Stimulated activated naive B cell treated with anti-CD40 and anti-IgM and Interleukin-4, amounts not matched to agents 10 μg/mL and 1 μg/mL and 100 μg/mL, for 72 hours (primary cell): ENCODE data around the gene PEX14.
A peak's percentile ranks its signal among the peaks of the same experiment; 100 is the strongest.
"Not testable (repeated sequence)": the region's sequence is repeated elsewhere in the genome, so short reads cannot be mapped to it uniquely, and the experiment has no call there.

Experiments used
- ATAC-seq, 2 donors: fragments of 150-1000 bp; cut with Tn5 transposase; replicated peaks; 2 replicates each; pipeline ENCODE4 v1.10.0; 2021; ENCODE audit warnings: moderate library complexity in 1 of 2
- DNase-seq: peaks from one replicate; pipeline ENCODE4 v3.0.0; 2021
- H3K27ac Mint-ChIP-seq: one replicate; pipeline ENCODE4 v1.8.0; 2022; ENCODE audit warnings: mild to moderate bottlenecking, mixed read lengths
- H3K27me3 Mint-ChIP-seq, 2 donors: one replicate each; pipeline ENCODE4 v1.8.0; 2022; ENCODE audit warnings: mixed read lengths in 2 of 2
- H3K36me3 Mint-ChIP-seq, 2 donors: one replicate each; pipeline ENCODE4 v1.8.0; 2022; ENCODE audit warnings: mixed read lengths in 2 of 2, mild to moderate bottlenecking in 1 of 2
- H3K4me1 Mint-ChIP-seq, 2 donors: one replicate each; pipeline ENCODE4 v1.8.0; 2022; ENCODE audit warnings: mixed read lengths in 2 of 2, mild to moderate bottlenecking in 1 of 2
- H3K4me3 Mint-ChIP-seq, 2 donors: one replicate each; pipeline ENCODE4 v1.8.0; 2022; ENCODE audit warnings: mild to moderate bottlenecking in 2 of 2, mixed read lengths in 2 of 2, moderate library complexity in 1 of 2
- H3K9me3 Mint-ChIP-seq, 2 donors: one replicate each; pipeline ENCODE4 v1.8.0; 2022; ENCODE audit warnings: mixed read lengths in 2 of 2, mild to moderate bottlenecking in 1 of 2

Gene PEX14

DNA sequence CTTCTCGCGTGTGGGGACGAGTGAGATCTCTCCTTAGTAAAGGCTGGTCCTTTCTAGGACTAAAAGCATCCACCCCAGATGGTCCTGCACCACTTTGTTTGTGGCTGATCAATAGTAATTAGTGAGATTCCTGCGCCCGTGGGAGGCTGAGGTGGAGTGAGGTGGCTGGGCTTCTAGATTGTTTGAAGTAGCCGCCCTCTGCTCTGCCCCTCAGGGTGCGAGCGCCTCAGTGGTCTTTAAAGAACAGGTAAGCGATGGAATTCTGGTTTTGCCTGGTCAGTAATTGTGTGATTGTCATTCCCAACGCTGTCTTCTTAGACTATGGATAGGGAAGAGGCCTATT is 20.7 kb downstream of the PEX14 start:
- Mint-ChIP-seq H3K27ac (peak overlapping the region; percentile 94), H3K4me3 (peak overlapping the region; percentile 84 to 87), H3K27me3 (no peaks in the 10 kb centered on the region), H3K9me3 (no peaks in the 10 kb centered on the region), H3K4me1 (peaks cover 28 to 32% of the 10 kb centered on the region in 2 donors), H3K36me3 (peaks cover 5 to 26% of the 10 kb centered on the region in 2 donors)
- DNase-seq: no peak
- no peak for ATAC-seq

DNA sequence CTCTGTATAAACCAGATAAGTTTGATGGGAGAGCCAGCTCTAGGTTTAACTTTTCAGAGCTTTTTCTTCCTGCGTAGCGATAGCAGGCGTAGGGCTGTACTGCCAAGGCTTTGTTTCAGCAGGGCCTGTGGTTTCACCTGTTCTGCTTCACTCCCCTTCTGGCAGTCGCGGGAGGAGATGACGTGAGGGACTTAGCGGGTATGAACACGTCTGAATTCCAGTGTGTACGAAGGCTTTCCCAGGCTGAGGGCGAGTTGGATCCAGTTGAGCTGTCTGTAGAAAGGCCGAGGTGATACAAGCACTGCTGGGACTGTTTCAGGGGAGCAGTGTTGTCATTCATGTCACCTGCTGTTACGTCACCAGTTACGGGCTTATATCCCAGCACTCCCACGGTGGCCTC is 21.2 kb downstream of the PEX14 start:
- no peak for DNase-seq
- peak overlapping the region; percentile 94 for H3K27ac Mint-ChIP-seq
- H3K4me1 Mint-ChIP-seq: peaks cover 28 to 32% of the 10 kb centered on the region in 2 donors
- H3K36me3 Mint-ChIP-seq: peaks cover 5 to 26% of the 10 kb centered on the region in 2 donors
- no peaks in the 10 kb centered on the region for H3K9me3 Mint-ChIP-seq
- no peak for ATAC-seq
- peak overlapping the region; percentile 25 to 48 for H3K4me3 Mint-ChIP-seq
- no peaks in the 10 kb centered on the region for H3K27me3 Mint-ChIP-seq

- H3K27ac Mint-ChIP-seq: no peak overlapping the region
- H3K4me3 Mint-ChIP-seq: no peak overlapping the region
- DNase-seq (no peak), ATAC-seq (no peak)
- H3K9me3 Mint-ChIP-seq: no peaks in the 10 kb centered on the region
- H3K4me1 Mint-ChIP-seq: peaks cover 28 to 36% of the 10 kb centered on the region in 2 donors
- H3K27me3 Mint-ChIP-seq: no peaks in the 10 kb centered on the region
- H3K36me3 Mint-ChIP-seq: peaks cover 5 to 26% of the 10 kb centered on the region in 2 donors
Observed at GRCh38 chr1:10497109-10497508, 22.4 kb downstream of the PEX14 start.

DNA sequence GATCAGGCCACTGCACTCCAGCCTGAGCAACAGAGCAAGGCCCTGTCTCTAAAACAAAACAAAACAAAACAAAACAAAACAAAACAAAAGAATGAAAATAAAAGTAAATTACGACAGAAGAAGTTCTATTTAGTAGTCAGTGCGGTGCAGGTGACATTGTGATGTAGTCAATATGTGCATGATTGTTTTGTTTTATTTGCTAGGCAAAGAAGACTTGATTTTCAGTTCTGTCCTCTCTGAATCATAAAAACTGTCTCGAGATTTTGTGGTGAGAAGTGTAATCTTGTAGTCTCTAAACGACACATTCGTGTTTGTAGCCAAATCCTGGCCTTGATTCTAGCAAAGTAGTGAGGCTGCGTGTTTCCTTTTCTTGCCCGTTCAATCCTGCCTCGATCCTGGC is 23.5 kb downstream of the PEX14 start:
- no peaks in the 10 kb centered on the region for H3K9me3 Mint-ChIP-seq
- peaks cover 5 to 18% of the 10 kb centered on the region in 2 donors for H3K36me3 Mint-ChIP-seq
- peaks cover 22 to 40% of the 10 kb centered on the region in 2 donors for H3K4me1 Mint-ChIP-seq
- no peak for ATAC-seq
- no peak overlapping the region for H3K4me3 Mint-ChIP-seq
- H3K27ac Mint-ChIP-seq: peak overlapping the region; percentile 31
- no peak for DNase-seq
- H3K27me3 Mint-ChIP-seq: no peaks in the 10 kb centered on the region

DNA sequence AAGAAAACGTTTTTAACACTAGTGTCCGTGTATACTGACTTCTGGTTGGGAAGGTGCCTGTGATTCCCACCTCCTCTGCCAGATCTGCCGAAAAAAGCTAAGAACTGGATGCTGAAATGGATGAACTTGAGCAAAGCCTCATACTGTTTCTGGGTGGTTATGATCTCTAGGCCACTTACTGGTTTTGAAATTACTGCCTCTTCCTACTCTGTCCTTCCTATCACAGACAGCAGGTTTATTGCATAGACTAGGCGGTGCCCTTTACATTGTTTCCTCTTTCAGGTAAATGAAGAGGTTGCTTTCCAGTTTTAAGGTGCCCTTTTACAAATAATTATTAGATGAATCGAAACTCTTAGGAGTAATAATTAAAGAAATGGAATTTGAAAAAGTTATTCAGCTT is 27.5 kb downstream of the PEX14 start:
- H3K36me3 Mint-ChIP-seq: peaks cover 3 to 21% of the 10 kb centered on the region in 2 donors
- no peak for DNase-seq
- no peak overlapping the region for H3K4me3 Mint-ChIP-seq
- no peaks in the 10 kb centered on the region for H3K27me3 Mint-ChIP-seq
- no peak overlapping the region for H3K27ac Mint-ChIP-seq
- peak; percentile 44 to 50 for ATAC-seq
- H3K4me1 Mint-ChIP-seq: peaks cover 5 to 27% of the 10 kb centered on the region in 2 donors
- no peaks in the 10 kb centered on the region for H3K9me3 Mint-ChIP-seq

DNA sequence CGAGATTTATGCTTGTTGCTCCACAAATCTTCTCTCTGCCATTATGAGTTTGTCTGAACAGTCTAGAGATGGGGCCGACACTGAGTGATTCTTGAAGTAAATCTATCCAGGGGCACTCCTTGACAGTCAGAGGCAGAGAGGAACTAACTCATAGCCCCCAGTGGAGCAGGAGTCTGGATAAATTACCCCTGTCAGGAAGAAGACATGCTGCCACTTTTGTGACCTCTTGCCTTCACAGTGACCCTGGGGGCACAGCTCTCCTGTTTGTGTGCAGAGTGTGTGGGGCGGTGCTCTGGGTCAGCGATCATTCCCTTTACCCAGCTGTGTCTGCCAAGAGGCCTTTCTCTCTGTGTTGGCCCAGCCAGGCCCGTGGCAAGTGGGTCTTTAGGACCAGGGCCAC is 29.5 kb downstream of the PEX14 start:
- peaks cover 13 to 38% of the 10 kb centered on the region in 2 donors for H3K4me1 Mint-ChIP-seq
- ATAC-seq (no peak), DNase-seq (no peak)
- no peaks in the 10 kb centered on the region for H3K27me3 Mint-ChIP-seq
- no peaks in the 10 kb centered on the region for H3K9me3 Mint-ChIP-seq
- H3K4me3 Mint-ChIP-seq: no peak overlapping the region
- H3K36me3 Mint-ChIP-seq: peaks cover 3 to 9% of the 10 kb centered on the region in 2 donors
- H3K27ac Mint-ChIP-seq: no peak overlapping the region

GRCh38 chr1:10506046-10506676 is 31.4 kb downstream of the PEX14 start:
- not testable (repeated sequence) for H3K36me3 Mint-ChIP-seq, H3K4me3 Mint-ChIP-seq, DNase-seq, ATAC-seq, H3K9me3 Mint-ChIP-seq, H3K27me3 Mint-ChIP-seq
- Mint-ChIP-seq H3K27ac (peak overlapping the region; percentile 81), H3K4me1 (peaks cover 22 to 51% of the 10 kb centered on the region in 2 donors)

GRCh38 chr1:10506677-10507047 is 31.9 kb downstream of the PEX14 start:
- H3K9me3 Mint-ChIP-seq: no peaks in the 10 kb centered on the region
- peak overlapping the region; percentile 81 for H3K27ac Mint-ChIP-seq
- no peaks in the 10 kb centered on the region for H3K27me3 Mint-ChIP-seq
- peaks cover 3 to 8% of the 10 kb centered on the region in 2 donors for H3K36me3 Mint-ChIP-seq
- ATAC-seq (no peak), DNase-seq (no peak)
- H3K4me1 Mint-ChIP-seq: peaks cover 27 to 56% of the 10 kb centered on the region in 2 donors
- no peak overlapping the region for H3K4me3 Mint-ChIP-seq

DNA sequence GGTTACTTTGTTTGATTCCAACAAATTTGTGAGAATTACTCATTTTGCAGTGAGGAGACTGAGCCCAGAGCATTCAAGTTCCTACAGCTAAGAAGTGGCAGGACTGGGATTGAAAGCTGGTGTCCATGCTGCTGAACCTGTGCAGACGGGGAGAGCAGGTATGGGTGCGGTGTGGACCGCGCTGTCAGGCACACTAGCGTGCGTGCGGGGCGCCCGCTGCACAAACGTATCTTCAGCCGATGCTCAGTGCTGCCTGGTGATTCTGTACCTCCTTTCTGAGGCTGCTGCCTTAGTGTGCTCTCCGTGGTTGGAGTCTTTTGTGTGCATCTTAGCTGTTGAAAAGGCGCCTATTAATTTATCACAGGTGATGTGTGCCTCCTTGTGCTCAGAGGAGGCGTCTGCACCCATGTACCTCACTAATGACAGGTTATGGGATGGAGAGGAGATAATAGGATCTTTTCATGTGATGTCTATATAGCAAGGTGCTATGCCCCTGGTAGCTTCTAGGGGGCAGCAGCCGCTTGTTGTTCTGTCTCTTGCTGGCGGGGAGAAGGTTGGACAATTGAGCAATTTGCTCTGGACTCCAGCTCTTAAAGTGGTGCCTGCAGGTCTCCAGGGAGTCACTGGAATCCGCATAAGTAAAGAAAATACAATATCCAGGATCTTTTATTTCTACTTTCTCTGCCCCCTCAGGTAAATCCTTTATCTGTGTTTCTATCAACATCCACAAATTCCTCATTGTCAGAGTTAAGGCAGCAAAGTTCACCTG is 32.5 kb downstream of the PEX14 start:
- no peak overlapping the region for H3K27ac Mint-ChIP-seq
- no peaks in the 10 kb centered on the region for H3K27me3 Mint-ChIP-seq
- ATAC-seq: peak; percentile 57 to 58
- peaks cover 5 to 8% of the 10 kb centered on the region in 2 donors for H3K36me3 Mint-ChIP-seq
- DNase-seq: no peak
- H3K4me3 Mint-ChIP-seq: no peak overlapping the region
- H3K4me1 Mint-ChIP-seq: peaks cover 27 to 54% of the 10 kb centered on the region in 2 donors
- no peaks in the 10 kb centered on the region for H3K9me3 Mint-ChIP-seq

- Mint-ChIP-seq H3K27ac (peak overlapping the region; percentile 71), H3K4me1 (peaks cover 27 to 61% of the 10 kb centered on the region in 2 donors), H3K4me3 (no peak overlapping the region), H3K36me3 (peaks cover 6 to 8% of the 10 kb centered on the region in 2 donors), H3K9me3 (no peaks in the 10 kb centered on the region), H3K27me3 (no peaks in the 10 kb centered on the region)
- DNase-seq: no peak
- no peak for ATAC-seq
Observed at GRCh38 chr1:10508511-10508951, 33.8 kb downstream of the PEX14 start.

- Mint-ChIP-seq H3K27me3 (no peaks in the 10 kb centered on the region), H3K36me3 (peaks cover 6 to 9% of the 10 kb centered on the region in 2 donors), H3K4me1 (peaks cover 36 to 60% of the 10 kb centered on the region in 2 donors), H3K27ac (no peak overlapping the region), H3K9me3 (no peaks in the 10 kb centered on the region), H3K4me3 (no peak overlapping the region)
- DNase-seq (no peak), ATAC-seq (no peak)
Observed at GRCh38 chr1:10509809-10510509, 35.2 kb downstream of the PEX14 start.

GRCh38 chr1:10510520-10511493 is 36.1 kb downstream of the PEX14 start:
- Mint-ChIP-seq H3K36me3 (peaks cover 6 to 9% of the 10 kb centered on the region in 2 donors), H3K4me3 (peak overlapping the region; percentile 27 to 38), H3K4me1 (peaks cover 39 to 65% of the 10 kb centered on the region in 2 donors), H3K27me3 (no peaks in the 10 kb centered on the region), H3K27ac (peak overlapping the region; percentile 86), H3K9me3 (no peaks in the 10 kb centered on the region)
- ATAC-seq (peak; percentile 98 to 99), DNase-seq (peak; percentile 74)

- Mint-ChIP-seq H3K27me3 (no peaks in the 10 kb centered on the region), H3K4me3 (peak overlapping the region; percentile 27 to 38), H3K9me3 (no peaks in the 10 kb centered on the region), H3K36me3 (peaks cover 6 to 7% of the 10 kb centered on the region in 2 donors), H3K4me1 (peaks cover 38 to 70% of the 10 kb centered on the region in 2 donors), H3K27ac (peak overlapping the region; percentile 86)
- DNase-seq (no peak), ATAC-seq (no peak)
Observed at GRCh38 chr1:10511494-10511885, 36.7 kb downstream of the PEX14 start.
